HuH-7.5 (cell line): ENCODE measurements around the gene EEF2KMT.

Source experiments
- DNase-seq: peaks from one replicate; pipeline ENCODE4 v3.0.0; 2011; ENCODE audit warnings: low spot score

EEF2KMT gene

GRCh38 chr16:5040451-5040850 lies 57.1 kb downstream of the EEF2KMT start:
- no peak for DNase-seq

DNA sequence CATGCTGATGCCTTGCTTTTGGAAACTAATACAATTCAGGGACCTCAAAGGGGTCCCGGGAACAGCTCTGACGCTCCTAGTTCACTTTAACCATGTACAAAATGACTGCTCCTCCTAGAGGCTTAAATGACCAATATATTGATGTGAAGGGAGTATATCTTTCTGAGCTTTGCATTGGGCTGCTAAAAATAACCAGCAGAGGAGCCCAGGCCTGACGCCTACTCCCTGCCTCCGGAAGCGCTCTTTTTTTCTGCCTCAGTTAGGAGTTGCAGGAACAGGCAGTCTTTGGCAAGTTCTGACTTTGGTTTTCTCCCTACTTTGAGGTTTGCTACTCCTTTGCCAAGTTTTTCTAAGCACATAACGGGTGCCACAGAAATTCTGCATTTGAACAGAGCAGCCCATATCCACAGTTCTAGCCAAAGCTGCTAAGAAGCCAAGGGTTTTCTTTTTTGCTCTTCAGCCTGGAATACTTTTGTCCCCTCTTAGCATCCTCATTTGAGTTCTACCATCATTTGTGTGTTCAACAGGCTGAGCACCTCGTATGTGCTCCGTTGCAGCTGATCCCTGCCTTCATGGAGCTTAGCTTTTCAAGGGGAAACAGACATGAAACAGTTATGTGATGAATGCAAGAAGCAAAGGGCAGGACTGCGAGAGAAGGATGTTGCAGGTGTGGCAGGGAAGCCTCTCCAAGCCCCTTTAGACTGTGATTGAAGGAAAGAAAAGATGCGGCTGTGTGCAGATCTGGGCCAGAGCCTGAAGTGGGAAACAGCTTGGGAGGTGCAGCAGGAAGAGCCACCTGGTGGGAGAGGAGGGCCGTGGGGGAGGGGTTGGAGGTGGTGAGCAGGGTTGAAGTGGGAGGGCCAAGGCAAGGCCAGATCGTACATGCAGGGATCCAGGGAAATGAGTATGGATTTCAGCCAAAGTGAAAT lies 61.1 kb downstream of the EEF2KMT start:
- no peak for DNase-seq

DNA sequence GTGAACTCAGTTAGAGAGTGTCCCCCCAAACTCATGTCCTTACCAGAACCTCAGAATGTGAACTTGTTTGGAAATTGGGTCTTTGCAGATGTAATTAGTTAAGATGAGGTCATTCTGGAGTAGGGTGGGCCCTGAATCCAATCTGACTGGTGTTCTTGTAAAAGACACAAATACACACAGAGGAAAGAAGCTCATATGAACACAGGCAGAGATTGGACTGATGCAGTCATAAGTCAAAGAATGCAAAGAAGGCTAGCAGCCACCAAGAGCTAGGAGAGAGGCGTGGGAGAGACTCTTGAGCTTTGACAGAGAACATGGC lies 61.7 kb downstream of the EEF2KMT start:
- DNase-seq = no peak
